HEK293 (cell line): ENCODE measurements around the gene SUPT4H1.

ENCODE experiments used
- GFI1B ChIP-seq: fragments of 450-650 bp; formaldehyde crosslinking; IDR thresholded peaks from 2 replicates; pipeline ENCODE4 v1.5.1; 2016; ENCODE audit warnings: missing biosample characterization, missing genetic modification characterization
- GLIS1 ChIP-seq: fragments of 450-650 bp; formaldehyde crosslinking; IDR thresholded peaks from 2 replicates; pipeline ENCODE4 v1.5.1; 2016; ENCODE audit warnings: missing biosample characterization, missing genetic modification characterization
- HIC1 ChIP-seq: fragments of 450-650 bp; formaldehyde crosslinking; IDR thresholded peaks from 2 replicates; pipeline ENCODE4 v1.5.1; 2016; ENCODE audit warnings: missing biosample characterization, missing genetic modification characterization
- KLF8 ChIP-seq: fragments of 450-650 bp; formaldehyde crosslinking; IDR thresholded peaks from 2 replicates; pipeline ENCODE4 v1.5.1; 2016; ENCODE audit warnings: missing biosample characterization, missing genetic modification characterization
- MEIS1 ChIP-seq: sonication (generic); formaldehyde crosslinking; IDR thresholded peaks from 2 replicates; pipeline ENCODE4 v1.8.1; 2022; ENCODE audit warnings: missing genetic modification reagents, mild to moderate bottlenecking, borderline replicate concordance
- PATZ1 ChIP-seq: fragments of 450-650 bp; formaldehyde crosslinking; IDR thresholded peaks from 2 replicates; pipeline ENCODE4 v1.5.1; 2016; ENCODE audit warnings: missing biosample characterization, missing genetic modification characterization
- YY1 ChIP-seq: fragments of 450-650 bp; formaldehyde crosslinking; IDR thresholded peaks from 2 replicates; pipeline ENCODE4 v1.5.1; 2018; ENCODE audit warnings: missing biosample characterization, missing genetic modification characterization
- ZBTB11 ChIP-seq: fragments of 450-650 bp; formaldehyde crosslinking; conservative IDR thresholded peaks from 2 replicates; pipeline ENCODE4 v1.5.1; 2016; ENCODE audit warnings: low read depth, missing biosample characterization, missing genetic modification characterization
- ZBTB20 ChIP-seq: fragments of 450-650 bp; formaldehyde crosslinking; IDR thresholded peaks from 2 replicates; pipeline ENCODE4 v1.5.1; 2016; ENCODE audit warnings: missing biosample characterization, missing genetic modification characterization
- ZBTB26 ChIP-seq: fragments of 450-650 bp; formaldehyde crosslinking; optimal IDR thresholded peaks from 2 replicates; pipeline ENCODE3; 2016; ENCODE audit warnings: missing biosample characterization, mild to moderate bottlenecking, missing genetic modification characterization
- ZBTB48 ChIP-seq: fragments of 450-650 bp; formaldehyde crosslinking; IDR thresholded peaks from 2 replicates; pipeline ENCODE4 v1.5.1; 2016; ENCODE audit warnings: missing biosample characterization, missing genetic modification characterization
- ZBTB6 ChIP-seq: fragments of 450-650 bp; formaldehyde crosslinking; IDR thresholded peaks from 2 replicates; pipeline ENCODE4 v1.5.1; 2017; ENCODE audit warnings: missing biosample characterization, missing genetic modification characterization
- ZBTB7A ChIP-seq: fragments of 450-650 bp; formaldehyde crosslinking; IDR thresholded peaks from 2 replicates; pipeline ENCODE4 v1.5.1; 2016; ENCODE audit warnings: low read depth, missing biosample characterization, missing genetic modification characterization
- ZFHX2 ChIP-seq: fragments of 450-650 bp; formaldehyde crosslinking; conservative IDR thresholded peaks from 2 replicates; pipeline ENCODE4 v1.5.1; 2016; ENCODE audit warnings: missing biosample characterization, missing genetic modification characterization
- ZFP69B ChIP-seq: fragments of 450-650 bp; formaldehyde crosslinking; IDR thresholded peaks from 2 replicates; pipeline ENCODE4 v1.5.1; 2016; ENCODE audit warnings: missing biosample characterization, missing genetic modification characterization
- ZNF138 ChIP-seq: fragments of 450-650 bp; formaldehyde crosslinking; IDR thresholded peaks from 2 replicates; pipeline ENCODE4 v1.5.1; 2016; ENCODE audit warnings: missing biosample characterization, missing genetic modification characterization, borderline replicate concordance
- ZNF16 ChIP-seq: fragments of 450-650 bp; formaldehyde crosslinking; IDR thresholded peaks from 2 replicates; pipeline ENCODE4 v1.5.1; 2016; ENCODE audit warnings: low read depth, missing biosample characterization, missing genetic modification characterization
- ZNF184 ChIP-seq: fragments of 450-650 bp; IDR thresholded peaks from 2 replicates; pipeline ENCODE4 v1.5.1; 2018; ENCODE audit warnings: missing biosample characterization, mild to moderate bottlenecking, missing genetic modification characterization
- ZNF23 ChIP-seq: fragments of 450-650 bp; formaldehyde crosslinking; IDR thresholded peaks from 2 replicates; pipeline ENCODE4 v1.5.1; 2016; ENCODE audit warnings: missing biosample characterization, missing genetic modification characterization, borderline replicate concordance
- ZNF24 ChIP-seq: fragments of 450-650 bp; formaldehyde crosslinking; IDR thresholded peaks from 2 replicates; pipeline ENCODE4 v1.5.1; 2016; ENCODE audit warnings: missing biosample characterization, missing genetic modification characterization
- ZNF501 ChIP-seq: fragments of 450-650 bp; formaldehyde crosslinking; IDR thresholded peaks from 2 replicates; pipeline ENCODE4 v1.5.1; 2016; ENCODE audit warnings: missing biosample characterization, missing genetic modification characterization
- ZNF514 ChIP-seq: fragments of 450-650 bp; formaldehyde crosslinking; IDR thresholded peaks from 2 replicates; pipeline ENCODE4 v1.5.1; 2016; ENCODE audit warnings: missing biosample characterization, missing genetic modification characterization
- ZNF529 ChIP-seq: fragments of 450-650 bp; formaldehyde crosslinking; IDR thresholded peaks from 2 replicates; pipeline ENCODE4 v1.5.1; 2017; ENCODE audit warnings: missing genetic modification characterization, missing biosample characterization; ENCODE audit not compliant: insufficient replicate concordance
- ZNF555 ChIP-seq: fragments of 450-650 bp; formaldehyde crosslinking; conservative IDR thresholded peaks from 2 replicates; pipeline ENCODE4 v1.5.1; 2017; ENCODE audit warnings: missing biosample characterization, mild to moderate bottlenecking, missing genetic modification characterization, inconsistent platforms
- ZNF626 ChIP-seq: fragments of 450-650 bp; sonication (Bioruptor Pico); formaldehyde crosslinking; IDR thresholded peaks from 2 replicates; pipeline ENCODE4 v1.5.1; 2018; ENCODE audit warnings: missing biosample characterization, missing genetic modification characterization, inconsistent platforms
- ZNF707 ChIP-seq: fragments of 450-650 bp; formaldehyde crosslinking; IDR thresholded peaks from 2 replicates; pipeline ENCODE4 v1.5.1; 2016; ENCODE audit warnings: missing biosample characterization, missing genetic modification characterization
- ZNF785 ChIP-seq: fragments of 450-650 bp; formaldehyde crosslinking; IDR thresholded peaks from 2 replicates; pipeline ENCODE4 v1.5.1; 2016; ENCODE audit warnings: missing biosample characterization, missing genetic modification characterization
- ZSCAN16 ChIP-seq: fragments of 450-650 bp; formaldehyde crosslinking; IDR thresholded peaks from 2 replicates; pipeline ENCODE4 v1.5.1; 2016; ENCODE audit warnings: missing biosample characterization, missing genetic modification characterization
- ZSCAN4 ChIP-seq: fragments of 450-650 bp; formaldehyde crosslinking; IDR thresholded peaks from 2 replicates; pipeline ENCODE4 v1.5.1; 2017; ENCODE audit warnings: missing biosample characterization, missing genetic modification characterization

Gene SUPT4H1

GRCh38 chr17:58324409-58325288 lies 27.4 kb downstream of the SUPT4H1 start (continued):
- TF ChIP-seq ZNF529 (tag by site-specific recombination) (no peak), ZNF24 (tag by site-specific recombination) (no peak), YY1 (tag by site-specific recombination) (no peak), HIC1 (tag by site-specific recombination) (no peak), ZNF184 (tag by site-specific recombination) (no peak), ZFP69B (tag by site-specific recombination) (no peak), ZNF555 (no peak), ZBTB20 (tag by site-specific recombination) (peak; percentile 98), ZNF501 (no peak), GLIS1 (tag by site-specific recombination) (peak; percentile 46; the same call in 1 of the 2 replicates), ZNF514 (tag by site-specific recombination) (no peak), ZNF785 (tag by site-specific recombination) (no peak), ZNF16 (tag by site-specific recombination) (no peak), ZBTB11 (0 out of 2 replicates have a peak, but pooled peaks have one; percentile 17), ZNF138 (tag by site-specific recombination) (no peak), KLF8 (tag by site-specific recombination) (no peak), ZBTB6 (tag by site-specific recombination) (no peak), ZNF707 (tag by site-specific recombination) (no peak), GFI1B (tag by site-specific recombination) (no peak), ZBTB7A (no peak), ZBTB26 (no peak), ZSCAN4 (tag by site-specific recombination) (no peak), PATZ1 (peak; percentile 32; the same call in 1 of the 2 replicates), ZNF626 (tag by site-specific recombination) (no peak), MEIS1 (no peak), ZNF23 (tag by site-specific recombination) (no peak), ZBTB48 (tag by site-specific recombination) (0 out of 2 replicates have a peak, but pooled peaks have one; percentile 30), ZFHX2 (tag by site-specific recombination) (no peak), ZSCAN16 (tag by site-specific recombination) (no peak)
